Activated CD8-positive, alpha-beta memory T cell treated with anti-CD3 and anti-CD28 coated beads for 48 hours (primary cell): ENCODE results near the gene PTPN9.
A peak's percentile ranks its signal among the peaks of the same experiment; 100 is the strongest.
"Not testable (repeated sequence)": the region's sequence is repeated elsewhere in the genome, so short reads cannot be mapped to it uniquely, and the experiment has no call there.

Source experiments
- DNase-seq, 3 experiments: peaks; one replicate each; pipeline ENCODE4 v3.0.0-alpha.2; 2020; ENCODE audit warnings: low read depth in 2 of 3, low spot score in 2 of 3

PTPN9 gene

DNA sequence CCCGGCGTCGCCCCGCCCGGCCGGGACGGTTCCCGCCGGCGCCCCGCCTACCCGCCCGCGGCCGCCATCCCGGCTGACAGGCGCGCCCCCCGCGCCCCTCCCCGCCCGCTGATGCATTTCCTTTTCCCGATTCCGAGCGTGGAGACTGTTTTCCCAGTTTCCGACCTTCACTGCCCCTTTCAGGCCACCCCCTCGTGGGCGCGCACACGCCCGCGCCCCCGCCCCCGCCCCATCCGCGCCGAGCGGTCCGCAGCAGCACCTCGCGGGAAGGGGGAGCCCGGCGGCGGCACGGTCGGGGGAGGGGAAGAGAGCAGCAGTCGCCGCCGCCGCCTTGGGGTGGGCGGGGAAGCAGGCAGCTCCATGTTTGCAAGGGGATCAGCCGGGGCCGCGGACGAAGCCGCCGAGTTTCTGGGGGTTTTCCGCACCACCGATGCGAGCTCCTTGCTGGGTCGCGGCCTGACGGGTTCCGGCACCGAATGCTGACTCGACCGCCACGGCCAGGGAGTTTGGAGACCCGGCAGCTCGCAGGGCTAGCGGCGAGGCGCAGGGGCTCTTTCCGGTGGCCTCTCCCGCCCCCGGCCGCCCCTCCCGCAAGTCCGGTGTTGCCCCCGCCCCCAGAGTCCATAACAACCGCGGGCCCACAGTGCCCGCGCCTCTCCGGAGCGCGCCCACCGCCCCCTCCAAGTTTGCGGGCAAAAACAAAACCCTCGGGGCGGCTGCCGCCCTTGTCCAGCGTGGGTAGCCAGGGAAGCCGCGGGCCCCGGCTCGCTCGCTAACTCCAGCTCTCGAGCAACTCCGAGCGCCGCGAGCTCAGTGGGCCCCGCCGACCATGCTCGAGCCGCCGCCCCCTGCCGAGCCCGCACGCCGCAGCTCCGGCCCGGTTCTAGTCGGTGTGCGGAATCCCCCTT, 124.4 kb downstream of the PTPN9 start:
- DNase-seq = peak; percentile 59 to 67 (median 62)

DNA sequence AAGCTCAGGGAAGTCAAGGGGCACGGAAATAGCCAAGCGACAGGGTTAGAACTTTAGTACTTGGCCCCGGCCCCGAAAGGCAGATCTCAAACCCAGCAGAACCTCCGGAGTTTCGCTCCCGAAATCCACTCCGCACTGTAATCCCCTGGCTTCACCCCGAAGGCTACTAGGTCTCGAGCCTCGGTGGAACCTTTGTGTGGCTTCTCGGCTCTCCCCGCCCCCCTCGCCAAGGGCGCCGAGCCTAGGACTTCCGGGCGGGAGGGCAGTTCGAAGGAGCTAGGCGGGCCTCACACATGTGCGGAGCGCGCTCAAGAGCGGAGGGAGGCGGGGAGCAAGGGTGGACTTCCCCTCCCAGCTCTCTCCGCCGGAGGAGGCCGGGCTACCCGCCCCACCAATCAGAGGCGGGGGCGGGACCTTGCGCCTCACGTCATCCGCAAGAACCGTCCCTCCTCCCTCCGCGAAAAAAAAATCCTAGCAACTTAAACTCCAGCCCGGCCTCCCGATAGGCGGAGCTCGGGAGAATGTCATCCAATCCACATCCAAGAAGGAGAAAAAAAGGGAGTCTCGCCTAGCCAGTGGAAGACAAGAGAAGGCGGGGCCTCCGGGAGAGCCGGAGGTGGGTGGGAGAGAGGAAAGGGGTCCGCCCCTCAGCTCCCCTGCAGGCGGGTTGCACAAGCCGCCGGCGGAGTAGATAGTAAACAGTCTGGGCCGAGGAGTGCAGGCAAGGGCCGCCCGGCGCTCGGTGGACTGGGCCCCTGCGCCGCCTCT, 125.2 kb downstream of the PTPN9 start:
- DNase-seq = peak; percentile 67 to 89 (median 82)

DNA sequence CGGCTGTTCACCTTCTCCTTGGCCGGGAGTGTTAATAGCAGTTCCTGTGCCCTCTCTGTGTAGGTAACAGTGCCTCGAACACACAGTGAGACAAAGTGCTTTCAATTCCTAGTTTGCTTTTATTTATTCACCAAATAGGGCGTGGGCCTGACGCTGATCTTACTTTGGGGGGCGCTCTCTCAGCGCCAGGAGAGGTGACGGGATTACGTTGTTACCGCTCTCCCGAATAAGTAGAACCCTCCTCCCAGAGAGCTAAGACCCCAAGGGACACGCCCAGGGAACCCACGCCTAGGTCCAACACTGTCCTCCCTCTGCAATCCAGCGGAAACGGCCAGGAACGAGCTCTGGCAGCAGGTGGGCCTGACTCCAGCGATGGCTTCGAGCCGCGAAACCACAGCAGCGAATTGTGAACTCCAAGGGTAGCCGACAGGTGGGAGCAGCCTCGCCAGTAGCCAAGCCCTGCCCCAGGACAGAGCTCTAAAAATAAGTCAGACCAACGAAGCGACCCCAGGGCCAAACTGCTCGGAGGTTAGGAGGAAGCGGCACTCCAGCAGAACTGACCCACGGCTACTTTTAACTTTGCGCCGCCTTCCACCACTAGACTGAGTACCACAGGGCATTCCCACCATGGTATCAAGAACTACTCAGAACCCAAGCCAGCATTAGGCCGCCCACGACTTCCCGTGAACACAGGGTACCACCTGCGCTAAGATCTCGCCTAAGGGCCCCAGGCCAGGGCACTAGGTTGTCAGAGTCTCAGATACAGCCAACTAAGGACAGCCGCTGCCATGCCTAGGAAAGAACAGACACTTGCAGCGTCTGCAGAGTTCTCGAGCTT, 126.0 kb downstream of the PTPN9 start:
- peak; percentile 45 to 60 (median 52) for DNase-seq

DNA sequence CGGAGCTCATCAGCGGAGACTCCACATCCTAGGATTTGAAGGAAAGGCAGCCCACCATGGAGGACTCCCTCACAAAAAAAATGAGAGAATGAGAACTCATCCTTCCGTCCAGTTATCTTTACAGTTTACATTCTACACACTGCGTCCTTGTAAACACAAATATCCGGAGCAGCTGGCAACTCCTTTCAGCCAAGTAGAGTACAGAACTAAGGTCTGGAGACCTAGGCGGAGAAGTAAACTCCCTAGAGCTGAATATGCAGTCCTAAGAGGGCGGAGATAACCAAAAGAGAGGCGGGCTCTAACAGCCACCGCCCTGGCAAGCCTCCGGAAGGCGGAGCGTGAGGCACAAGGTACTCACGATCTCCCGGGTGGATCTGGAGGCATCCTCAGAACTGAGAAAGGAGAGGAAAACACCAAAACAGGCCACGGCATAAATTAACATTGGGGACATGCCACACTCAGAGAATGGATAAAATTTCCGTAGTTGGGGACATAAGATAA, 126.7 kb downstream of the PTPN9 start:
- DNase-seq = peak; percentile 35 to 55 (median 44)

DNA sequence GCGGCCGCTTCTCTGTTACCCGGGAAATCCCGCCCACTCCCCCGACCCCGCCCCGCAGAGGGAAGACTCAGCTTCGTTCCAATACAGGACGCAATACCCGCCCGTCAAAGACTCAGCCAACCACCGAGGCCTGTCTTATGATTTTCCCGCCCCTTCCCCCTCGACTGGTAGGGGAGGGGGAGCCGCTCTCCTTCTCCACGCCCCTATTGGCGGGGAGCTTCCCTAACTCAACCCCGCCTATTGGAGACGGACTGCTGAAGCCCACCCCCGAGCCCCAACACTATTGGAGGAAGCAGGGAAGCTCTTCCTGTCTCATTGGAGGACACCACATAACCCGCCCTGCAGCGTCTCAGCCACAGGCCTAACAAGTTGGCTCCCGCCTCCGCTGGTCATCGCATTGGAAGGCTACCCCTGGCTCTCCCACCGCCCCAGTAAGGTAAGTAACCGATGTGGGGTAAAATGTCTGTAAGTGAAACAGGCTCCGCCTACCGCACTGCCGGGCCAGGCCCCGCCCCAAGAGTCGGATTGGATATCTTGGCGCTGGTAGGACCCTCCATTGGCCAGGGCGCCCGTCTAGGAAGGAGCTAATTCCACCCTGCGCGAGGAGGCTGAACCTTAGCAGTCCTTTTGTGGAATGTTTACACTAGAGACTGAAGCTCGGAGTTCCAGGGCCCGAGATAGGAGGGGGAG, 127.3 kb downstream of the PTPN9 start, which contains the start of gene SIN3A:
Gene SIN3A, minus strand, starts transcription at position 17 of the 690 bp plus-strand sequence. CDS start 21,315 bp downstream, outside the sequence.
- peak; percentile 97 to 98 (median 97) for DNase-seq

DNA sequence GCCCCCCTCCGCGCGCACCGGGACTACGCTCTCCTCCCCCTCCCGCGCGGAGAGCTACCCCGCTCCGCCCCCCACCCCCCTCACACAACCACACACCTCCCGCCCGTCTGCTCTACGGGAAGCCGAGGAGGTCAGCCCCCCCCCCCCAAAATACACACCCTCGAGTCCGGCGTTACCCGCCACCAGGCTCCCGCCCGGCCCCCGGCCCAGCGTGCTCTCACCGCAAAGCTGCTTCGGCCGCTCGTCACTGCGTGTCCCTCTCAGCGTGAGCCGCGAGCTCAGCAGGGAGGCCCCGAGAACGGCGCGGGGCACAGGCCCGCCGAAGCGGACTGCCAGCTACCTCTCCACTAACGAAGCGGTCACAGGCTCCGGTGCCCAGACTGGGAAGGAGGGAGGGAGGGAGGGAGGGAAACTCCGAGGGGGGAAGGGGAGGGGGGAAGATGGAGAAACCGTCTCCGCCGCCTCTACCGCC, 127.9 kb downstream of the PTPN9 start:
- no peak for DNase-seq

DNA sequence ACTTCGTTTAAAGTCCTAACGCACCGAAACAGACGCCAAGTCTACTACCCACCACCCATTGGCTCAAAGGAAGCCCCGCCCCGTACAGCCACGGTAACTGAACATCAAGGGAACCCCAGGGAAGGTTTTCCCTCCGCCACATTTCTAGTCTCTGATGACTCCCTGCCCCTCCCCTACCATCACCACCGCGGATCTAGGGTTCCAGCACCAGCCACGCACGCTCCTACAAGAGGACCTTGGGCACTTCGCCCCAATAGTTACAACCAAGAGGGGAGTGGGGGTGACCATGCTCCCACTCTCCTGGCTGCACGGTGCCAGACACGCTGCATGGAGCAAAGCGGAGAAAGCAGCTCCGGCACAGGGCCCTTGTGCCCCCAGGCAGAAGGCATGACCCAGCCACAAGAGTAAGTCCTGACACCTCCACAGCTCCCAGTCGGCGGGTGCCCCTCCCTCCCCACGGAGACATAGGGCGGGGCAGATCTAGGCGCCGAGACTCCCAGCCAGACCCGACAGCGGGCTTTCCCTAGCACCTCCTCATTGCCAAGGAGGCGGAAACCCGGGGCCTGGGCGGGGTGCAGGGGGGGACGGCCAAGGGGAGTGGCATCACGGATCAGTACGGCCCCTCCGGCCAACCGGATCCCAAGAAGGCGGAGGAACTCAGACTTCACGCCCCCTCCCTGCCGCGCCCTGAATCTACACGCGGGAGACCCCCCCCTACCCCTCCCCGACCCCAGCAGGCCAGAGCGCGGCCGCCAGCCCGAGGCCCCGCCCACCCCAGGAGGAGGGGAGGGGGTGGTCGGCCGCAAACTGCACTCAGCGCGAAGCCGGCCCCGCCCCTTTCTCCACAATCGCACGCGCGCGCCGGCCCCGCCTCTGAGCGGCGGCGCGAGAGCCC, 128.6 kb downstream of the PTPN9 start:
- DNase-seq = peak; percentile 91 to 94 (median 93)

DNA sequence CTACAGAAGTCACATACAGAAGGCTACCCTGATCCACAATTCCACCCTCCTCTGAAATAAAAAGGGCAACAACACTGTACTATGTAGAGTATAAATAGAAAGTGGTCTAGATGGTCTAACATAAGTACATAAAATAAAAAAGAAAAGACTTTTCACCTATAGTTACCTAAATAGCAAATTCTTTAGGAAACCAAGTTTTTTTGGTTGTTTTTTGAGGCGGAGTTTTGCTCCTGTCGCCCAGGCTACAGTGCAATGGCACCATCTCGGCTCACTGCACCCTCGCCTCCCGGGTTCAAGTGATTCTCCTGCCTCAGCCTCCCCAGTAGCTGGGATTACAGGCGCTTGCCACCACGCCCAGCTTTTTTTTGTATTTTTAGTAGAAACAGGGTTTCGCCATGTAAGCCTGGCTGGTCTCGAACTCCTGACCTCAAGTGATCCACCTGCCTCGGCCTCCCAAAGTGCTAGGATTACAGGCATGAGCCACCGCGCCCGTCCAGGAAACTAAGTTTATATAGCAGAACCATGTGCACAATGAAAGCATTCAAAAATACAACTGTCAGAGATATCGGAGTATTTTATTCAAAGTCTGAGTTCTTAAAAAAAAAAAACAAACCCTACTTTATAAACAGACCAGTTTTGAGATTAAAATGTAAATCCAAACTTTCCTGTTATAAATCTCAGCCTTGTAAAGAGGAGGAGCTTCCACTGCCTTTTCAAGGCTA, 129.4 kb downstream of the PTPN9 start:
- DNase-seq = no peak

DNA sequence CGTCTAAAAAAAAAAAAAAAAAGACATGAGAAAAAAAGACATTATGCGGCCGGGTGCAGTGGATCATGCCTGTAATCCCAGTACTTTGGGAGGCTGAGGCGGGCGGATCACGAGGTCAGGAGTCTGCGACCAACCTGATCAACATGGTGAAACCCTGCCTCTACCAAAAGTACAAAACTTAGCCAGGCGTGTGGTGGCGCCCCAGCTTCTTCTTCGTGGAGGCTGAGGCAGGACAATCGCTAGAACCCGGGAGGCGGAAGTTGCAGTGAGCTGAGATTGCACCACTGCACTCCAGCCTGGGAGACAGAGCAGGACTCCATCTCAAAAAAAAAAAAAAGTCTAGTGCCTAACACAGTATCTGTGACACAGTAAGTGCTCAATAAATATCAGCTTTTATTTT, 130.9 kb downstream of the PTPN9 start:
- not testable (repeated sequence) for DNase-seq

DNA sequence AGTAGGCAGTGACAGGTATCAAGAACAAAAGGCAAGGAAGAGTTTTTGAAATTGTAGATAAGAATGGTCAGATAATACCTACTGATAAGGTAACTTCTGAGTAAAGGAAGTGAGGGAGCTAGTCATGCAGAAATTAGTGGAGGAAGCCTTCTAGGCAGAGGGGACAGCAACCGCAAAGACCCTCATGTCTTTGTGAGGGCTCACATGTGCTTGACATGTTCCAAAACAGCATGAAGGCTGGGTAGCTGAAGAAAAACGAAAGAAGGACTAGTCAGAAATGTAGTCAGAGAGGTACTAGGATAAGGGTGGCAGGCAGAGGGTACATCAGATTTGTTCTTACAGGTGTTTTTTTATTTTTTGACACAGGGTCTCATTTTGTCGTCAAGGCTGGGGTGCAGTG, 133.0 kb downstream of the PTPN9 start:
- no peak for DNase-seq

DNA sequence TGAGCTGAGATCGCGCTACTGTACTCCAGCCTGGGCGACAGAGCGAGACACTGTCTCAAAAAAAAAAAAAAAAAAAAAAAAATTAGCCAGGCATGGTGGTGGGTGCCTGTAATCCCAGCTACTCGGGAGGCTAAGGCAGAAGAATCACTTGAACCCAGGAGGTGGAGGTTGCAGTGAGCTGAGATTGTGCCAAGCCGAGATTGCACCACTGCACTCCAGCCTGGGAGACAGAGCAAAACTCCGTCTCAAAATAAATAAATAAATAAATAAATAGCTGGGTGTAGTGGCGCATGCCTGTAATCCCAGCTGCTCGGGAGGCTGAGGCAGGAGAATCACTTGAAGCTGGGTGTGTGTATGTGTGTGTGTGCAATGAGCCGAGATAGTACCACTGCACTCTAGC, 133.8 kb downstream of the PTPN9 start:
- not testable (repeated sequence) for DNase-seq

DNA sequence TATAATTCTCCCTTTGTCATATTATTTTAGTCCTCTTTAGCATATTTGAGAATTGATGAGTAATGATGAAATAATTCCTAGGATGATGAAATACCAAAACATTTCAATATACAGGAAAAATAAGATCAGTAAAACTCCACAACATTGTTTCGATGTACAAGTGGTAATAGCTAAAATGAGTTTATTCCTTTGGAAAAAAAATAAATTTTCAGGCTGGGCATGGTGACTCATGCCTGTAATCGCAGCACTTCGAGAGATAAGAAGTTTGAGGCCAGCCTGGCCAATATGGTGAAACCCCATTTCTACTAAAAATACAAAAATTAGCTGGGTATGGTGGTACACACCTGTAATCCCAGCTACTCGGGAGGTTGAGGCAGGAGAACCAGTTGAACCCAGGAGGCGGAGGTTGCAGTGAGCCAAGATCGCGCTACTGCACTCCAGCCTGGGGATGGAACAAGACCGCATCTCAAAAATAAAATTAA, 135.1 kb downstream of the PTPN9 start:
- not testable (repeated sequence) for DNase-seq

DNA sequence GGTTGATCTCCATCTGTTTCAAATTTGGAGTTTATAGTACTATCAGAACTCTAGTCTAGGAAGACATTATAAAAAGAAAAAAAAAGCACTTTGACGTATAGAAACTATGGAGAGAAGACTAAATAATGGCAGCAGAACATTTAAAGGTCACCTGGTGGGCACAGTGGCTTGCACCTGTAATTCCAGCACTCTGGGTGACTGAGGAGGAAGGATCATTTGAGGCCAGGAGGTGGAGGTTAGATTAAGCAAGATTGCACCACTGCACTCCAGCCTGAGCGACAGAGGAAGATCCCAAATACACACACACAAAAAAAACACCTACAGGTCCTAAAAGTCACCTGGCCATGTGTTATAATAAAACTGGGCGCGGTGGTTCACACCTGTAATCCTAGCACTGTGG, 141.4 kb downstream of the PTPN9 start:
- no peak for DNase-seq

DNA sequence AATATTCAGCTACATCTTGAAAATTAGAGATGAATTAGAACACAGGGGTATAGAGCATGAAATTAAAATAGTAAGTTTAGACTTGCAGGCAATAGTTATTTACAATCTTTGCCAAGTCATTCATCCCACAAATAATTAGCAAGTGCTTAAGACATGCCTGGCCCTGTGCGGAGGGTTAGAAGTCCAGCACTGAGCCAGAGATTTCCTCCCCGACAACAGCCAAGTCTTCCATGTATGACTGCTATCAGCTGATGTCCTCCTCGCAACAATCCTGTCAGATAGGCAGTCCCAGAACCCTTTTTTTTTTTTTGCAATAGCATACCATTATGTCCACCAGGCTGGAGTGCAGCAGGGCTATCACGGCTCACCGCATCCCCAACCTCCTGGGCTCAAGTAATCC, 142.2 kb downstream of the PTPN9 start:
- no peak for DNase-seq

DNA sequence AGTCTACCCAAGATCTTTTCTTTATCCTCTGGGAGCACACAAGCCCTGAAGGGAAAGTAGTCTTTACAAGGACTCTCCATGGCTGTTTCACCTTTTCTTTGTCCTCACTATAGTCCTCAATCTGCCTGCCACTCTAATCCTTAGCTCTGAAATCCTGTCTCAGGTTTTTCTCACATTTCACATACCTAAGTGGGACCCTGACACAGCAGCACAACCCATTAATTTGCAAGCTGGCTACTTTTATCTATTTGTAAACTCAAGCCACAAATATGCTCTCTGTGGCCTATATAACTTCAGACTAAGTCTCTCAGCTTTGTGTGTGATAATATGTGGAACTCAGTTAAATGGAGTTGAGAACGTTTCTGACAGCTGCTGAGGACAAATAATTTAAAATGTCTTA, 147.4 kb downstream of the PTPN9 start:
- no peak for DNase-seq

DNA sequence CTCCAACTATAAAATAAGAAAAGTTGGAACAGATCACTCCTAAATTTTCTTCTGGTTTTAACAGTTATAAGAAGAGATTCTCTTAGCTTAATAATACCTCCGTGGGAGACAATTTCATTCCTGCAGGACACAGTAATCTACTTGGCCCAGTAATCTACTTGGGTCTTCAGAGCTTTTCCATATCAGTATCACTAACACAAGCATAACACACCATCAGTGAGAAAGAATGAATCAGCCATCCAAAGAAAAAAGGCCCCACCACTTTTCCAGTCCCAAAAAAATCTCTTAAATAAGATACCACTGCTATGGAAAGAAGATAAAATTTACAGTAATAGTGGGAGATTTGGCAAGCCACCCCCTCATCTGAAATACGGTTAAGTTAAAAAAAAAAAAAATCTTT, 147.8 kb downstream of the PTPN9 start:
- DNase-seq = no peak

DNA sequence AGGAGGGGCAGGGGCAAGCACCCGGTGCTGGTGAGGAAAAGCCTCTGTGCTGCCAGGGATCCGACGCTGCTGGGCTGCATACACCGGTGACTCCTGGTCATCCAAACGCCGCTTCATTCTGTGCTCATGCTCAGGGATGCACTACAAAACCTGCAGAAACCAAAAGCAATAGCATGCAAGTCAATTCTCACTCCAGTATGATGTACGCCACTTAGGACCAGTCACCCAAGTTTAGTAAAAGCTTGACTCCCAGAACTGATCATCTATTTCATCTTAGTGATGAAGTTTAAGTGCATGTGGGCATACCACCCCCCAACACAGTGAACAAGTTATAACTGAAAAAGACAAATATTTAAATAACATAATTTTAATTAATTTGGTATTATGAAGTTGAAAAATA, 148.9 kb downstream of the PTPN9 start:
- DNase-seq = no peak

DNA sequence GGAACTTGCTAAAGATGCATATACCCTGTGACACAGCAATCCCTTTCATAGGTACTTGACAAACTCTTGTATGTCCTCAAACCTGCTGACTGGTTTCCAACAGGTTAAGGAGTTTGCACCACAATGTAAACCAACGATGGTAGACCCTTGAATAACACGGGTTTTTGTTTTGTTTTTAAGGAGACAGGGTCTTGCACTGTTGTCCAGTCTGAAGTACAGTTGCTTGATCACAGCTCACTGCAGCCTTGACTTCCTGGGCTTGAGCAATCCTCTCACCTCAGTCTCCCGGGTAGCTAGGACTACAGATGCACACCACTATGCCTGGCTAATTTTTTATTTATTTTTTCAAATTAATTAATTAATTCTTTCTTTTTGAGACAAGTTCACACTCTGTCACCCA, 151.0 kb downstream of the PTPN9 start:
- no peak for DNase-seq
